Stimulated activated CD4-positive, alpha-beta T cell treated with anti-CD3 and anti-CD28 coated beads, Interleukin-4, amount 100 ng/mL, for 1 hour (primary cell): ENCODE results near the gene NDUFS6.

ENCODE experiments used
- DNase-seq: peaks from one replicate; pipeline ENCODE4 v3.0.0-alpha.2; 2020

NDUFS6 gene

DNA sequence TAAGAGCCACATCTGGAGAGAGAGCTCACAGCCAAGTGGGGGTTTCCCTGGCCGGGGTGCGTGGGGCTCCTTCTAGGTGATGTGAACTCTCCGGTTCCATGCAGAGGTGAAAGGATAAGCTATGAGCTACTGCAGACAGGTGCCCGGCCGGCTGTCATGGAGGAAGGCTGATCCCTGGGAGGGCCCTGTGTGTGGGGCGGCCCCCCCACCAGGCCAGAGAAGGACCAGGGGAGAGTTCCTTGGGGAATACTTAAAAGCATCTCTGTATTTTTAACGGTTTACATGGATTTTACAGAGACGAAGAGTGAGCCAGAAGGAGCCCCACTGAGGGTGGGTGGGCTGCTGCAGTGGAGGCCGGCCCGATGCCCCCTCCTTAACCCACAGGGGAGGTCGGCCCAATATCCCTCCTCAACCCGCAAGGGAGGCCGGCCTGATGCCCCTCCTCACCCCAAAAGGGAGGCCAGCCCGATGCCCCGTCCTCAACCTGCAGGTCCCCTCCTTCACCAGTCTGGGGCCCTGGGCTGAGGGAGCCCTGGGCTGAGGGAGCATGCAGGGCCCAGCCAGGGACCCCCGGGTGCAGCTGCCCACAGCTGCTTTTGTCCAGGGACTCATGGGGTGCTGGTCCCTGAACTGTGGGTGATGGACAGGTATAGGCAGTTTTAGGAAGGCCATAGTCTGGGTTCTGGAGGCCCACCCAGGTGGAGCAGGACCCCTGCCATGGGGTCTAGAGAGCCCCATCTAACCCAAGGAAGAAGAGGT lies 33.5 kb upstream of the NDUFS6 start:
- DNase-seq, result no peak

DNA sequence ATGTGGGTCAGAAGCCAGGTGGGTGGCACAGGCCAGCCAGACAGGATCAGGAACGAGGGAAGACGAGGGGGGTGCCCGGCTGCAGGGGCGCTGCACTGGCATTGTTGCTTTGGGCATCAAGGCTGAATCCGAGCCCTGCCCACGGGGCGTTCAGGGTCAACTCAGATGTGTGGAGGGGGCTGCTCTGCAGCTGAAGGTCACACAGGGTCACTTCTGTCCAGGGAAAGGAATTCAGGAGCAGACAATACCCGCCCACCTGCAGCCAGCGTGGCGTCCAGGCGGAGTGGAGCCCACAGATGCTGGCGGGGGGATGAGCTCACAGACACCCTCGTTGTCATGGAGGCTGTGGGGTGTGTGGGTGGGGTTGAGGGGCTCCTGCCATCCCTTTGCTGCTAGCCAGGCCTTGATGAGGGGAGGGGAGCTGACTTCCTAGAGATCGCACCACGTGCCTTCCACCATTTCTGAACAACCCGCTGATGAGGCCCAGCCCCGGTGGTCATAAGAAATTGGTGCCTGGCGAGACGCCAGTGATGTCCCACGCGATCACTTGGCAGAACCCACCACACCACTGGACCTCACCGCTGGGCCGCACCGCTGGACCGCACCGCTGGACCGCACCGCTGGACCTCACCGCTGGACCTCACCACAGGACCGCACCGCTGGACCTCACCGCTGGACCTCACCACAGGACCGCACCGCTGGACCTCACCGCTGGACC lies 32.8 kb upstream of the NDUFS6 start:
- no peak for DNase-seq

DNA sequence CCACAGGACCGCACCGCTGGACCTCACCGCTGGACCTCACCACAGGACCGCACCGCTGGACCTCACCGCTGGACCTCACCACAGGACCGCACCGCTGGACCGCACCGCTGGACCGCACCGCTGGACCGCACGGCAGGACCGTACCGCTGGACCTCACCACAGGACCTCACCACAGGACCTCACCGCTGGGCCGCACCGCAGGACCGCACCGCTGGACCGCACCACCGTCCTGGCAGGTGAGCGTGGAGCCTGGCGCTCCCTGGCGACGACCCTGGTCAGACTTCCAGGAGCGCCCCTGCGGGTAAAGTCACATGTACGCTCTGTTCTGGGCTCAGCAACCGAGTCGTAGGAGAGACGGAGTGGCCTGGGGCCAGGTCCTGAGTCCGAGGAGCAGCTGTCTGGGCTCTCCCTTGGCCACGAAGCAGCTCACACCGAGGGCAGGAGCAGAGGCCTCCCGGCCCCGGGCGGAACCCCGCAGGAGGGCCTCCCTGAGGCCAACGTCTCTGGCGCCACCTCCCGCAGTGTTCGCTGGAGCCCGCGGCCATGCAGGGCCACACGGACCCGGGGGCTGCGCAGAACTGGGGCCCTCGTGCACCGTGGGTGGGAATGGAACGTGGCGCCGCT lies 32.1 kb upstream of the NDUFS6 start:
- no peak for DNase-seq

DNA sequence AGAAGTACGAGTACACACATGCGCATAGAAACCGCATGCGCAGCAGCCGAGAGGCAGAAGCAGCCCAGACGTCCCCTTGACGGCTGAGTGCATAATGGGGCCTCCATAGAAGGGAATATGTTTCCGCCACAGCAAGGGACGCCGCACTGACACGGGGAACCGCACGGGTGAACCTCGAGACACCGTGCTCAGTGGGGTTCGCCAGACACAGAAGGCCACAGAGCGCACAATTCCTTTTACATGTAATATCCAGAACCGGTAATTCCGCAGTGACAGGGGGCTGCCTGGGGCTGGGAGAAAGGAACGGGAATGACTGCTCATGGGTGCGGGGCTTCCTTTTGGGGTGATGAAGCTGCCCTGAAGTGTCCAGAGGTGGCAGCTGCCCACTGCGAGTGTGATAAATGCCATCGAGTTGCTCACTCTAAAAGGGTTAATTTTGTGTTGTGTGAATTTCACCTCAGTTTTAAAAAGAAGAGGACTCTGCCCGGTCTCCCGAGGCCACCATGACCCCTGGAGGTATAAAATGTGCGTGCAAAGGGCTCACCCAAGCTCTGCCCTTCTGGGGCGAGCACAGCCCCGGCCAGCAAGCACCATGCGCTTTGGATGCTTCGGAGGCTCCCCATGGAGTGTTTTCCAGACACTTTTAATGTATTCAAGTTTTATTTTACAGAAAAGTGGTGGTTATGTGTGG lies 31.3 kb upstream of the NDUFS6 start:
- no peak for DNase-seq

DNA sequence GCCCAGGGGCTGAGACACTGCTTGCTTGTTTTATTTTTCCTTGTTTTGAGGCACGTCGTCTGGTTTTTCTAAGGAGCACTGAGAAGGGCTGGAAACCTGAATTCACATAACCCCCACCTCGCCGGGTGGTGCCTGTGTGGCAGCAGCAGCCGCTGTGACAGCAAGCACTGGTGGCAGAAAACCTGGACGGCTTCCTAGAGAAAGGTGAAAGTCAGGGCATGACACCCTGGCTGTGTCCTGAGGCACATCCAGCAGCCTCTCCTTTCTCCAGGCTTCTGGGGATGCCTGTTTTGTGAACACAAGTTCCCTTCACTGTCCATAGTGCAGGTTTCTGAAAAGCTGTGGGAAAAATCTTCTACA lies 30.8 kb upstream of the NDUFS6 start:
- DNase-seq, result no peak

DNA sequence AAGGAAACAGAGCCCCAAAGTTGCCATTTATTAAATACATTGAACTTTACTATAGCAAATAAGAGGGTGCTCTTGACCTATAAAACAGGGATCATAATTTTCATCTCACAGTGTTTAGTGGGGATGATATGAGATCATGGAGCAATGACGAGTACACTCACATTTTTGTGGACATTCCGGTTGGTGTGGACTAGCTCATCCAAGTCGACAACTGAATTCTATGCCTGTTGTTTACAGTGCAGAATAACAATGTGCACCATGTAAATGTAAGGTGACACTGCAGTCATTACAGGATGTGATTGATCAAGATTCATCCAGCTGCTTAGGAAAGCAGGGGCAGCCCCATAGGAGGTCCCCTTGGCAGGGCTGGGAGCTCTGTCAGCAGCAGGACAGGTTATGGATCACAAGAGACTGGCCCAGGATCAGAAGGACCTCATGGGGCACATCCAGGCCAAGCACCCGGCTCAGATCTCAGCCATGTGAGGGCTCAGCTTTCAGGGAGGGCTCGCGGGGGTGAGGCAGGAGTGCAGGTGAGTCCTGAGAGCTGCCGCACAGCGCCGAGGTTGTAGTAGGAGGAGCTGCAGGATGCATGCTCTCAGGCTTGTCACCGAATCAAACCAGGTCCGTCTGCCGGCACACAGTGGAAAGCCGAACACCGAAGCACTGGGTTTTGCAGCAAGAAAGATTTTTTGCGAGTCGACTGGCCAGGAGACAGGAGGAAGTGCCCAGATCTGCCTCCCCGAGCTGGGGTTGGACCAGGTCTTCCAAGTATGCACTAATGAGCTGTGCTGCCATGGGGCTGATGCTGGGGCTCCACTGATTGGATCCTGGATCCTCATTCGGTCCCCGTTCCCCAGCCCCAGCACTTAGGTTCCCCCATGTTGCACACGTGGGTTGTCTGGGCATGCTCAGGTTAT lies 29.8 kb upstream of the NDUFS6 start:
- DNase-seq, result no peak

DNA sequence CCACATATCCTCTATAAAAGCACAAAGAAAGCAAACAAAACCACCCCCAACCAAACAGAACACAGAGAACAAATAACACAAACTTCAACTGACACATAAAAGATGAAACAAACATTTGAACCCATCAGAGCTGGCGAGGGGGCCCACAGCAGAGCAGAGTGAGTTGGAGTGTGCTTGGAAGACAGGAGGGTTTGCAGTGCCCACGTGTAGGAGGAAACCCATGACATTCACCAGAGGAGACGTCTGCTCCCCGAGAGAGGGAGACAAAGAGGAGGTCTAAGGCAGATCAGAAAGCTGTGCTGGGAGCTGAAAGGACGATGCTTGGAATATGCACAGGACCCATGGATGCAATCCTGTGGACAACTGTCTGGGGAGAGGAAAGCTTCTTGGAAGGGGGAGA lies 28.6 kb upstream of the NDUFS6 start:
- no peak for DNase-seq

DNA sequence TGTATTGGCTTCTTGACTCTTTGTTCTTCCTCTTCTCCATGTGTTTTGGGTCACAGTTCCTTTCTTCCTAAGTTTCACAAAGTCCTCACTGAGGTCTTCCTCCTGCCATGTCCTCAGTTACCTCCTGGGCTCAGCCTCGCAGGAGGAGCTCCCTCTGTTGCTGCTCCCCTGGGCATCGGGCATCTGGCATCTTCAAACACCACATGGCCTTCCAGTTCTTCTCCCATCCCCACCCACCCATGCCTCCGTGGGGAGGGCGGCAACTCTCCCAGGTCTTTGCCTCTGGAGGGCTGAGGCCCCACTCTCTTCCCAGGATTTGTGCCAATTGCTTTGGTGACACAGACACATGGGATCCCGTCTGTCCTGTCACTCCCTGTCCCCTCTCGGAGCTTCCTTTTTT lies 24.4 kb upstream of the NDUFS6 start:
- DNase-seq, result no peak

DNA sequence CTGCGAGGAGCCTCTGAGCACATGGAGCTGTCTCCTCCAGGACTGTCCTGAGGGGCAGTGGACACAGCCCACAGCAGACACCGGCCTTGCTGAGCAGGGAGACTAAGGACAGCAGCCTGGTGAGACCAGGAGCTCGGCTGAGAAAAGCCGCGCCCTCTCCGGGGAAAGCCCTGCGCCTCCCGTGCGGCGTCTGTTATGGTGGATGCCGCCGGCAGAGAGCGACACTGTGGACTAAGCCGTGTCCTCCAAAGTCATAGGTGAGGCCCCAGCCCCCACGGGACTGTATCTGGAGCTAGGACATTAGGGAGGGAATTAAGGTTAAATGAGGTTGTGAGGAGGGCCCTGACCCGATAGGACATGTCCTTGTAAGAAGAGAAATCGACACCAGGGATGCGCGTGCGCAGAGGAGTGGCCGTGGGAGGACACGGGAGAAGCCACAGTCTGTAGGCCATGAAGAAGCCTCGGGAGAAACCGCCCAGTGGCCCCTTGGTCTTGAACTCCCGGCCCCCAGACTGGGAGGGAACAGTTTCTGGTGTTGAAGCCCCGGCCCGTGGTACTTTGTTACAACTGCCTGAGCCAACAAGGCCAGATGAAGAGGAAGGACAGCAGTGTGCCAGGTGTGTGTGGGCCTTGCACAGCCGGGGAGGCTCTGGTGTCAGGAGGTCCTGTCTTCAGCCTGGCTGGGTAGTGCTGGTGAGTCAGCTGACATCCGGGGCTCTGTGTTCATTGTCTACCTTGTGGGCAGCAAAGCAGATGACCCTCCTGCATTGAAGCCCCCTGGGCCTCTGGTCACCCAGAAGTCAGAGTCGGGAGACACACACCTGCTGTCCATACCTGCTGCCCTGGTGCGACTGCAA lies 23.7 kb upstream of the NDUFS6 start:
- DNase-seq, result no peak

DNA sequence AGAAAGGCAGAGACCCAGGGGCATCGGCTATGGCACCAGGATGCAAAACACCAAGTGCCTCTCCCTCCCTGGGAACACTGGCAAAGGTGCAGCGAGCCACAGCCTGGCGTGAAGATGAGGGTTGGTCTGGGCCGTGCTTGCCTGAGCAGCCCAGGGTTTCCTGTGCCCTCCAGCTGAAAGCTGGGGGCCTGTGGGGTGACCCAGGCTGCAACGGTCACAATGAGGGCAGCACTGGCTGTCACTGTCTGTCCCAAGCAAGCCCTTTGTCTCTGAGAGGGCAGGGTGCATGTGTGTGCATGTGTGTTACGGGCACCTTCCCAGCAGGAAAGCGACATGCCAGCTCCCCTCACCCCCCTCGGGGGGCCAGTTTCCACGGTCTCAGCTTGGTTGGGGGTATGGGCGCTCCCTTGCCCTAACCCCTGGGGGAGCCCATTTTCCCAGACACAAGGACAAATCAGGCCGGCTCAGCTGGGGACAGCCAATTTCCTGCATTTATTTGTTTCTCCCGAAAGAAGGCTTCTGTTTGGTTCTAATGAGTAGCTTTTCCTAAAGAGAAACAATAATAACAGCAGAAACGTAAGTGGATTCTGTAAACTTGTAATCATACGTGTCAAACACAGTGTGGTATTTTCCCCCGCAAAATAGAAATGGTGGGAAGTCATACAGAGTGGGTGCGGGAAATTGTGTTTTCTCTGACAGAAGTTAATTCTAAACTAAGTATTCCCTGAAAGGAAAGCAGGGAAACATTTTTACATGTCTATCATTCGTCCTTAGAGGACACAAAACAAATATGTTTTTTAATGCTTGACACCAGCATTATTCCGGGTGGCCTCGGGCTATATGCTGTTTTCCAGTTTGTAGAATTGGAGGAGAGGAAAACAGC lies 22.8 kb upstream of the NDUFS6 start:
- no peak for DNase-seq

DNA sequence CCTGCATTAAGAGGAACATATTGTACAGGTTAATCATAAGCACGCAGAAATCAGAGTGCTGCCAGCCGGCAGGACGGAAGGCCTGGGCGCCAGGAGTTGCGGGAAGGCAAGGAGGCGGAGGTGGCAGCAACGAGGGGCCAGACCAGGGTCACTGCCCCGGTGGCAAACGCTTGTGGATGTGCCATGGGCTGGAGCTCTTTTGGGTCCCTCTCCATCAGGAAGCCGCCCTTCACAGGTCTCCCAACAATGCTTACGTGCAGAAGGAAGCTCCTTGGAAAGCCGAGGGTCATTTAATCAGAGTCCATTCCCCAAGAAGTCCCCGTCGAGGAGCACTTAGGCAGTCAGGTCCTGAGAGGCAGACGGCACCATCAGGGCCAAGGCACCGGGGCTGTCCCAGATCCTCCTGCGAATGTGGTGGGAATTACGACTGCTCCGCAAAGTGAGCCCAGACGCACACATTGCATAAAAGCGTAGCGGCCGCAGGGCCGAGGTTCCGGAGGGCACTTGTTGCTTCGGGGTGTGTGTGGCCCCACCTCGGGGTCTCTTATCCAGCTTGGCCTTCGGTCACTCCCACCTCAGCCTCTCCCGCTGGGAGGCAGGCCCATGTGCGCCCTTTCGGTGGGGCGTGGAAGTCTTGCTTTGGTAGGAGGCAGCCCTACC lies 22.1 kb upstream of the NDUFS6 start:
- no peak for DNase-seq

DNA sequence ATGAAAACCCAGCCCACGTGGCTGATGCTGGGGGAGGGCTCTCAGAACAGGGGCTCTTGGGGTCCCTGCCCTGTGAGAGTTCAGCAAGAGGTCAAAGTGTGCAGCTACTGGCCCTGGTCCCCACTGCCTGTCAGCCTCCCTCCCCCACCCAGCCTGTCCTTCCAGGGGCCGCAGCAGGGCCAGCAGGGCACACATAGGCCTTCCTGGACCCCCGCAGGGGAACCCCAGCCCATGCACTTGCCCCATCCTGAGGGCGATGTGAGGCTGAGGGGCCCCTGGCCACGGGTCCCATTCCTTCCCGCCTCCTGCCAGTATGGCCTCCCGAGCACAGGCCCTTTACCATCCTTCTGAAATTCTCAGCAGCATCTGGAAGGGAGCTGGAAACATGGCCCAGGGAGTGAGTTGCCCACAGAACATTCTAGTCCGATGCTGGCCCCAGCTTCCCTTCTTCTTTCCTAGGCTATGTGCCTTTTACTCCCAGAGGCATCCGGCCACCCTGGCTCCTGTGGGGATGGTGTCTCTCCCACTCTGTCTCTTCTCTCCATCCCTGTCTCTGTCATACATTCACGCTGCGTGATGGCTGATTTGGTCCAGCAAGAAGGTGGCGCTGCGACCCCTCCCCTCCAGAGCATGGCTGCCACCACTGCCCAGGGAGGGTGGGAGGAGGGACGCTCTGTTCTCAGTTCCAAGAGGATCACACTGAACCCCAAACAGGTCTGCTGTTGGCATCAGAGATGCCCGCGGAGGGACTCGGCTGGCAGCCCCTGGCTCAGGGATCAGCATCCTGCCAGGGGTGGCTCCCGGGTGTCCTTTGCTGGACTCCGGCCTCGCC lies 21.2 kb upstream of the NDUFS6 start:
- no peak for DNase-seq

DNA sequence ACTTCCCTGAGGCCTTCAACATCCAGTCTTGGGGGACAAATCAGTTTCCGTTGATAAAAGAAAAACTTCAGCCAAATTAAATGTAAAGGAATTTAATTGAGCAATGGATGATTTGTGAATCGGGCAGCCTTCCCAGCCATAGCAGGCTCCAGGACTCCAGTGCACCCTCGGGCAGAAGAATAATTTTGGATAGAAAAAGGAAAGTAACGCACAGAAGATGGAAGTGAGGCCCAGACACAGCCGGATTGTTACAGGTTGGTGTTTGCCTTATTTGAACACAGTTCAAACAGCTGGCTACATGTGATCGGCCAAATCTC lies 20.6 kb upstream of the NDUFS6 start:
- DNase-seq, result no peak

DNA sequence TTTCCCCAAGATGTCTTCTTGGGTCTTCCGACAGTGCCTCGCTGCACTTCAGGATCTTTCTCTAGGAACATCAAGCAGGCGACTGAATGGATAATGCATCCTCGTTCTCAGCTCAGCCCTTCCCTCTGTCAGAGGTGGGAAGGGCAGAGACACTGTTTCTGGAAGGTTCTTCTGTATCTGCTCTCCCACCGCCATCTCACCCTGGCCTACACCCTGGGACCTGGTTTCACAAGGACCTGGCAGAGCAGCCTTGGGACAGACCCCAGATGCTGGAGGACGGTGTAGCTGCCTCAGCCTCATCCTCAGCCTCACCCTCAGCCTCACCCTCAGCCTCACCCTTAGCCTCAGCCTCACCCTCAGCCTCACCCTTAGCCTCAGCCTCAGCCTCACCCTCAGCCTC lies 20.1 kb upstream of the NDUFS6 start:
- DNase-seq, result no peak

DNA sequence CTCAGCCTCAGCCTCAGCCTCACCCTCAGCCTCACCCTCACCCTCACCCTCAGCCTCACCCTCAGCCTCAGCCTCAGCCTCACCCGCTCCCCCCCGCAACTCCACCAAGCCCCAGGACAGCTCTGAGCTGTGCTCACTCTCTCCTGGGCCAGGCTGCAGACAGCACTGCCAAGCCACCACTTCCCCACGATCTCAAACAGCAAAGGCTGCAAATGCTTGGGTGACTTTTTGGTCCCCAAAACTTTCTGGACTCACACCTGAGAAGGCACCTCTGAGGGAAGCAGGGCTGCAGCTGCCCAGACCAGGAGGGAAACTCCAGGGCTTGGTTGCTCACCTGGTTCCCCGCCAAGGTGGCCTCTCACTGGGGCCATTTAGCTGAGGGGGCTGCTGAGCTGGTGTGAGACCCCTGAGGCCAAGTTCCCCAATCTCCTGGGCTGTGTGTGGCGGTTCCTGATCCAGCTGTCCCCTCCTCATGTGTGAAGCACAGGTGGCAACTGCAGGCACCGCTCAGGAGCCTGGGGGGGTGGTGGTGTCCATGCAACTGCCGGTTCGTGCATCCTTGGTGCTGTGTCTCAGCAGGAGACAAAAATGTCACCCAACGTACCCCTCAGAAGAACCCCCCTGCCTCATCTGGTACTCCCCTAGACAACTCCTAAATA lies 19.4 kb upstream of the NDUFS6 start:
- DNase-seq, result no peak

DNA sequence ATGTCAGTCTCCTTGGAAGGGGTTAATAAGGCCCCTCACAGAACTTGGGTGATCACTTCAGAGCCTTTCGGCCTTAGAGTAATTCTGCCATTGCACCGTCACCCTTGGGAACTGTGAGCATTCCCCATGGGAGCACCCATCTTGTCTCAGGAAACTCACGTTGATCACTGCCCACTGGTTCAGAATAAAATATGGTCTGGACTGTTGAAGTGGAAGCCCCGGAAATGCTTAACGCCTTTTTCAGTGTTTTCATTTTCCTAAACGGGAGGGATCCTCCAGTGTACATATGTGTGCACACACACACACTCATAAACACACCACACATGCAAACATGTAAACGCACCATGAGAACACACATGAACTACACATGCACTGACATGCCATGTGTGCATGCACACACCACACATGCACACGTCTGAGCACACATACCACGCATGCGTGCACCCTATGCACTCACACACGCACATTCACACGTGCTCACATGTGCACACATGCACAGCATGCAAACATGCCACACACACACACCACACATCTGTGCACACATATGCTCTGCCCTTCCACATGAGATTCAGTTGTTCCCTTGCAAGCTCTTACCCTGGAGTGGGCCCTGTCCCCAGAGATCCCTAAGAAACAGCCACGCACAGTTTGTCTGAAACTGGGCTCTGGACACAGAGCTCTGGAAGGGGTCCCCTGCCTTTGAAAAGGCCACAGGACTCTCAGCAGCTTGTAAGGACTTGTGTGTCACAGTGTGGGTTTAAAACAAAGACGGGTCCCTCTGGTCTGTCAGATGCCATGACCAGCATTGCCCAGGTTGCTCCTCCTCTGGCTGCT lies 18.6 kb upstream of the NDUFS6 start:
- DNase-seq, result no peak

DNA sequence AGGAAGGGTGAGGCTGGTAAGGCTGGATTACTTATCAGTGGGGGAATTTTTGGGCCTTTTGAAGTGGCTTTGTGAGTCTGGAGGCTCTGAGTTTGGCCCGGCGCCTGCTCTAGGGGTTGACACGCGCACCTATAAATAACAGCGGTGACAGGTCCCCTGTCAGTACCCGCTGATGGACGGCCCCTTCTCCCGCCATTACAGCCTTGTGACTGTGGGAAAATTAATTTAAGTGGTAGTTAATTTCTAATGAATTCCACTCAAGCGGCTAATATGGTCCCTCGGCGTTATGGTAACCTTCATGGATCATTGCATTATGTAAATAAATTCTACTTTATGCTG lies 18.0 kb upstream of the NDUFS6 start:
- no peak for DNase-seq
